K562 (cell line): ENCODE measurements around the gene PTPN18.

Experiments used
- CBFB ChIP-seq: sonication (generic); formaldehyde crosslinking; IDR thresholded peaks from 2 replicates; pipeline ENCODE4 v1.4.0; 2020; ENCODE audit warnings: mild to moderate bottlenecking, missing genetic modification reagents
- EZH2 ChIP-seq: IDR thresholded peaks from 2 replicates; pipeline ENCODE4 v1.6.1; 2012; ENCODE audit warnings: low read depth, mild to moderate bottlenecking, inconsistent platforms, low read length, borderline replicate concordance
- GTF3C2 ChIP-seq: IDR thresholded peaks from 3 replicates; pipeline ENCODE4 v1.6.1; 2011; ENCODE audit warnings: borderline replicate concordance, mild to moderate bottlenecking, moderate library complexity; ENCODE audit not compliant: insufficient read length; ENCODE audit errors: extremely low read depth
- KLF10 ChIP-seq: fragments of 250-450 bp; sonication (Bioruptor Pico); IDR thresholded peaks from 2 replicates; pipeline ENCODE4 v1.6.1; 2021; ENCODE audit warnings: matching md5 sums
- PHB ChIP-seq: fragments of 250-450 bp; sonication (Bioruptor Pico); IDR thresholded peaks from 2 replicates; pipeline ENCODE4 v1.5.0; 2021
- POLR2AphosphoS5 ChIP-seq: IDR thresholded peaks from 2 replicates; pipeline ENCODE4 v1.6.1; 2011; ENCODE audit warnings: mild to moderate bottlenecking, low read depth, low read length, moderate library complexity; ENCODE audit not compliant: control insufficient read depth, insufficient read depth
- SIN3A ChIP-seq, 2 experiments: fragments of 150-350 bp in 1 of 2; IDR thresholded peaks; 2 replicates each; pipeline ENCODE4 v1.6.1; 2011 to 2016; ENCODE audit warnings: borderline replicate concordance in 2 of 2, low read depth in 2 of 2, low read length in 2 of 2, mild to moderate bottlenecking in 2 of 2, moderate library complexity in 2 of 2; ENCODE audit not compliant: control insufficient read depth in 1 of 2
- SIX5 ChIP-seq, 2 experiments: IDR thresholded peaks; 2 replicates each; pipeline ENCODE4 v1.6.1; 2011; ENCODE audit warnings: low read length in 2 of 2, borderline replicate concordance in 1 of 2, low read depth in 1 of 2, mild to moderate bottlenecking in 1 of 2, moderate library complexity in 1 of 2; ENCODE audit not compliant: insufficient read depth in 1 of 2
- SNAPC5 ChIP-seq: fragments of 250-450 bp; sonication (Bioruptor Pico); IDR thresholded peaks from 2 replicates; pipeline ENCODE4 v1.8.0; 2021; ENCODE audit warnings: moderate library complexity, mild to moderate bottlenecking, inconsistent platforms
- TBP ChIP-seq: optimal IDR thresholded peaks from 2 replicates; pipeline ENCODE3; 2011; ENCODE audit warnings: low read depth, low read length, improper control_type of control experiment
- ZFP36 ChIP-seq: fragments of 150-350 bp; IDR thresholded peaks from 2 replicates; pipeline ENCODE4 v1.6.1; 2018; ENCODE audit warnings: low read length, low read depth; ENCODE audit not compliant: partially characterized antibody
- ZNF217 ChIP-seq: sonication (generic); formaldehyde crosslinking; IDR thresholded peaks from 2 replicates; pipeline ENCODE4 v1.8.0; 2022; ENCODE audit warnings: mild to moderate bottlenecking, missing genetic modification reagents

GRCh38 chr2:130341562-130342019 lies 14.3 kb upstream of the PTPN18 start:
- no peak for TF ChIP-seq SIN3A (IDR thresholded peaks at IDR 0.05; ENCODE audit: borderline replicate concordance in 2 of 2, control insufficient read depth in 1 of 2, low read depth in 2 of 2, low read length in 2 of 2)
- no peak for TF ChIP-seq PHB (CRISPR knock-in tag)
- TF ChIP-seq GTF3C2 = no peak
- TF ChIP-seq SNAPC5 (CRISPR knock-in tag) = no peak
- no peak for TF ChIP-seq TBP
- no peak for TF ChIP-seq SIX5 (IDR thresholded peaks at IDR 0.05; ENCODE audit: borderline replicate concordance in 1 of 2, insufficient read depth in 1 of 2, low read depth in 1 of 2, low read length in 2 of 2)
- no peak for TF ChIP-seq CBFB (CRISPR knock-in tag)
- no peak for TF ChIP-seq ZFP36
- no peak for TF ChIP-seq ZNF217 (CRISPR knock-in tag)
- no peak for TF ChIP-seq KLF10
- TF ChIP-seq EZH2 = no peak
- TF ChIP-seq POLR2AphosphoS5 = no peak
